ENCODE measurements around the gene SNX5. TPM values are rescaled to one million over a fixed set of nuclear protein-coding genes. Genes with fewer than 3 reads are reported as not detected.

Gene SNX5
- total RNA-seq, 4 donors from 2014 or later = 131 to 257 (median 132) TPM

DNA sequence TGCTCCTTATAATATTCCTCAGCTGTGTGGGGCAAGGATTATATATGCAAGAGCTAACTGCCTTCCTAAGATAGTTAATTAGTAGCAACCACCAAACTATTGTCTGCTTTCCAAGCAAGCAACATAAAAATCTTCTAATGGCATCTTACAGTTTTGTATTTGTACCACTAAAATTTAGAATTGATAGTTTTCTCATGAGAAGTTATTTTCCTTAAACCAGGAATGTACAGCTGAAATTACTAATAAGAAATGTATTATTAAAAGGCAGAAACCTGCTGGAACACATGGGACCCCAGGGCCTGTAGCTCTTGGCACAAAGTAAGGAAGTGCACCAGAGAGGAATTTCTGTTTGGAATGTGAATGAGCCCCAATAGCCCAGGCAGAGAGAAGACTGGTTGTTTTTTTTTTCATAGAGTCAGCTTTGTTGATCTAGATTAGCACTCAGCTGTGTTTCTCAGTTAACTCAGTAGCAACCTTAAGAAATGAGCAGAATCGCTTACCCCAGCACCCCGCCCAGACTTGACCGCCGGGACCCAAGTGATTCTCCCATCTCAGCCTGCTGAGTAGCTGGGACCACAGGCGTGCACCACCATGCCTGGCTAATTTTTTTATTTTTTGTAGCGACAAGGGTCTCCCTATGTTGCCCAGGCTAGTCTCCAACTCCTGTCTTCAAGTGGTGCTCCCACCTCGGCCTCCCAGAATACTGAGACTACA is 2.9 kb upstream of the SNX5 start:
- Histone ChIP-seq H3K9me3 (no peaks in the 10 kb centered on the region), H3K4me3 (peak overlapping the region in 3 of 4 donors; percentile 12 to 84 (median 78)), H3K27ac (peak overlapping the region; percentile 94 to 97 (median 95)), H3K4me1 (peaks cover 0 to 36% (median 14%) of the 10 kb centered on the region in 4 donors), H3K36me3 (peaks cover 0 to 3% (median 0%) of the 10 kb centered on the region in 3 donors), H3K27me3 (no peaks in the 10 kb centered on the region)
- TF ChIP-seq, protein P1, sequence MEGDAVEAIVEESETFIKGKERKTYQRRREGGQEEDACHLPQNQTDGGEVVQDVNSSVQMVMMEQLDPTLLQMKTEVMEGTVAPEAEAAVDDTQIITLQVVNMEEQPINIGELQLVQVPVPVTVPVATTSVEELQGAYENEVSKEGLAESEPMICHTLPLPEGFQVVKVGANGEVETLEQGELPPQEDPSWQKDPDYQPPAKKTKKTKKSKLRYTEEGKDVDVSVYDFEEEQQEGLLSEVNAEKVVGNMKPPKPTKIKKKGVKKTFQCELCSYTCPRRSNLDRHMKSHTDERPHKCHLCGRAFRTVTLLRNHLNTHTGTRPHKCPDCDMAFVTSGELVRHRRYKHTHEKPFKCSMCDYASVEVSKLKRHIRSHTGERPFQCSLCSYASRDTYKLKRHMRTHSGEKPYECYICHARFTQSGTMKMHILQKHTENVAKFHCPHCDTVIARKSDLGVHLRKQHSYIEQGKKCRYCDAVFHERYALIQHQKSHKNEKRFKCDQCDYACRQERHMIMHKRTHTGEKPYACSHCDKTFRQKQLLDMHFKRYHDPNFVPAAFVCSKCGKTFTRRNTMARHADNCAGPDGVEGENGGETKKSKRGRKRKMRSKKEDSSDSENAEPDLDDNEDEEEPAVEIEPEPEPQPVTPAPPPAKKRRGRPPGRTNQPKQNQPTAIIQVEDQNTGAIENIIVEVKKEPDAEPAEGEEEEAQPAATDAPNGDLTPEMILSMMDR (IDR thresholded peaks at IDR 0.05) = no peak
- peak in 1 of 2 donors; percentile 18 for TF ChIP-seq POLR2A (IDR thresholded peaks at IDR 0.05)
- DNase-seq = peak in 2 of 3 donors; percentile 48 to 56

DNA sequence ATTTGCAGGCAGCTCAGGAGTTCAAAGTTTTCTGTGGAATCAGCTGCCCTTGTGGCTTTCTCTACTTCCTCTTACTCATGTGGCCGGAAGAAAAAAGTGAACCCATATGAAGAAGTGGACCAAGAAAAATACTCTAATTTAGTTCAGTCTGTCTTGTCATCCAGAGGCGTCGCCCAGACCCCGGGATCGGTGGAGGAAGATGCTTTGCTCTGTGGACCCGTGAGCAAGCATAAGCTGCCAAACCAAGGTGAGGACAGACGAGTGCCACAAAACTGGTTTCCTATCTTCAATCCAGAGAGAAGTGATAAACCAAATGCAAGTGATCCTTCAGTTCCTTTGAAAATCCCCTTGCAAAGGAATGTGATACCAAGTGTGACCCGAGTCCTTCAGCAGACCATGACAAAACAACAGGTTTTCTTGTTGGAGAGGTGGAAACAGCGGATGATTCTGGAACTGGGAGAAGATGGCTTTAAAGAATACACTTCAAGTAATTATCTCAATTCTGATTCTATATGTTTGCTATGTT is 1.4 kb upstream of the SNX5 start:
- Histone ChIP-seq H3K36me3 (no peaks in the 10 kb centered on the region), H3K4me3 (peak overlapping the region; percentile 73 to 89 (median 81)), H3K4me1 (peaks cover 0 to 41% (median 20%) of the 10 kb centered on the region in 4 donors), H3K27me3 (no peaks in the 10 kb centered on the region), H3K27ac (peak overlapping the region; percentile 94 to 97 (median 95)), H3K9me3 (no peaks in the 10 kb centered on the region)
- peak; percentile 57 to 69 (median 59) for DNase-seq
- TF ChIP-seq, protein P1 (IDR thresholded peaks at IDR 0.05) = no peak
- peak; percentile 45 to 51 for TF ChIP-seq POLR2A (IDR thresholded peaks at IDR 0.05)

DNA sequence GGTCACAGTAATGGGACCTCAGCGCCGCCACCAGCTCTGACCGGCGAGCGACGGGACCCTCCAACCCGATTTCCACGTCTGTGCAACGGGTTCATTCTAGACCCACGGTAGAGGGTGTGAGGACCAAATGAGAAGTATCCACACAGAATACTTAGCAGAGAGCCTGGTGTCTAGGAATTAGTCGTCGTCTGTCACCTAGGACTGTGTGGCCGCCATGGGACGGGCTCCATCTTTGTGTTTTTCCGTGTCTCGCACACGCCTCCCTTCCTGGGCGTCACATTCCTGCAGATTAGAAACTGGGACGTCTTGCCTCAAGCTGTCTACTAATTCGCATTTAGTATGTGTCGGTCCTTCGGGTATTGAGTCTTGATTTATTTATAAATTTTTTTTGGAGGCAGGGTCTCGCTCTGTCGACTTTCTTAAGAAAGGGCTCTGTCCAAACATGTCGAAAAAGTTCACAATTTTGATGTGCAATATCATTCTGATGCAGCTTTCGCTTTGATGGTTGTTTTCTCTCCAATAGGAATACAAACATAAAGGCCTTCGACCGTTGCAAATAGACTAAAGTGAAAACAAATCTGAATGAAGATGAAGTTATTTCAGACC is 787 bp upstream of the SNX5 start:
- no peaks in the 10 kb centered on the region for H3K27me3 ChIP-seq
- peaks cover 0 to 47% (median 24%) of the 10 kb centered on the region in 4 donors for H3K4me1 ChIP-seq
- DNase-seq = peak in 2 of 3 donors; percentile 36 to 71
- H3K36me3 ChIP-seq = no peaks in the 10 kb centered on the region
- TF ChIP-seq POLR2A (IDR thresholded peaks at IDR 0.05) = no peak
- TF ChIP-seq, protein P1 (IDR thresholded peaks at IDR 0.05) = no peak
- no peaks in the 10 kb centered on the region for H3K9me3 ChIP-seq
- peak overlapping the region; percentile 94 to 97 (median 95) for H3K27ac ChIP-seq
- H3K4me3 ChIP-seq = peak overlapping the region; percentile 73 to 89 (median 81)

DNA sequence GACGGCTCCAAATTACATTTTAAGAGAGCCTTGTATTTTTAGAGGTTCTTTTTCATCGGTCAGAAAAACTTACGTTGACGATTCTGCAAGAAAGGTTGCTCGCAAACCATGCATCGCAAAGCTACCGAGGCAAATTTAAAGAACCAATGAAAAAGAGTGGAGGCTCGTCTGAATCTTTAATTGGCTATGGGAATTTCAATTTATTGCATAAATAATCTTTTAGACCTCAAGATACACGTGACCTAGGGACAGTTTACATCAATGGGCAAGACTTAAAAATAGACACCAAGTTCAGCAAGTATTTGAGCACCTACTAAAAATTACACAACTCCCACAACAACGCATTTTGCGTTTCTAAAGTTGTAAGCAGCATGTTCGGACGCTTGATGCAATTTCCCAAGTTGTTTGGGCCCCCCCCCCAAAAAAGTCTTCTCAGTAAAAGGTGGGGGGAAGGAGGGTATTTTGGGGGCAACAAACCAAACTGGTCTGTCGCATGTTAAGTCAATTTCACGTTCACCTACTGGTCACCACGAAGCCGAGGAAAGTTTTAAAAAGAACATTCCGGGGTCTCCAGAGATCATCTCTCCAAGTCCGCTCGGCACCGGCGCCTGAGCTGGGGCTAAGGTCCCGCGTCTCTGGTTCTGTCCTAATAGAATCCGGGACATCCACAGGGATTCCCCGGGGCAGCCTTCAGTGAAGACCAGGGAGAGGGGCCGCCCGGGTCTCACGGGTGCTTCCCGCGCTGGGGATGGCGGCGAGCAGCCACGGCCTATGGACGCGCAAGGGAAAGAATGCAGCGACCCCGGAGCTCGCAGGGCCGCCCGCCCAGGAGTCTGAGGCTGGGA is 851 bp downstream of the SNX5 start:
- Histone ChIP-seq H3K9me3 (no peaks in the 10 kb centered on the region), H3K4me1 (peaks cover 0 to 52% (median 28%) of the 10 kb centered on the region in 4 donors), H3K4me3 (peak overlapping the region; percentile 73 to 89 (median 81)), H3K27ac (peak overlapping the region; percentile 94 to 97 (median 95)), H3K36me3 (no peaks in the 10 kb centered on the region), H3K27me3 (no peaks in the 10 kb centered on the region)
- peak in 1 of 3 donors; percentile 37 for DNase-seq
- TF ChIP-seq, protein P1 (IDR thresholded peaks at IDR 0.05) = no peak
- no peak for TF ChIP-seq POLR2A (IDR thresholded peaks at IDR 0.05)

Data from Peyer's patch (tissue), 4 donors.